Panc1 (cell line): ENCODE data around the gene SBF2. TPM values are rescaled to one million over a fixed set of nuclear protein-coding genes. Genes with fewer than 3 reads are reported as not detected.

Experiments
- ATAC-seq: fragments of 200-7000 bp; cut with Tn5 transposase; 2 replicates; pipeline ENCODE4 v1.9.1; 2020; ENCODE audit warnings: mild to moderate bottlenecking, moderate library complexity
- BruUV-seq: library from RNA; stranded (reverse); fragments of 400-500 nt; replicated peaks from 2 replicates; lab custom pipeline; 2021; lab: Mats Ljungman, UMichigan
- CTCF ChIA-PET: fragments of 300-600 bp; sonication (Branson Sonifier 250); formaldehyde crosslinking; loops from one replicate; lab custom pipeline; 2022; ENCODE audit warnings: antibody characterized with exemption; lab: Charles Lee
- POLR2A ChIA-PET: fragments of 300-600 bp; sonication (Branson Sonifier 250); formaldehyde crosslinking; loops from one replicate; lab custom pipeline; 2022; ENCODE audit warnings: antibody characterized with exemption; lab: Charles Lee
- DNase-seq: peaks from one replicate; pipeline ENCODE4 v3.0.0-alpha.2; 2010; ENCODE audit warnings: low read depth, low spot score
- H3K27ac ChIP-seq: 2 replicates; pipeline ENCODE4 v1.5.1; 2011; ENCODE audit warnings: mild to moderate bottlenecking, low read length, inconsistent platforms
- H3K27me3 ChIP-seq: fragments of 200-500 bp; sonication (Bioruptor generic); 2 replicates; pipeline ENCODE4 v1.6.0; 2014; ENCODE audit warnings: low read length, inconsistent platforms; ENCODE audit not compliant: control insufficient read depth, insufficient read depth
- H3K36me3 ChIP-seq: fragments of 200-500 bp; sonication (Bioruptor generic); 2 replicates; pipeline ENCODE4 v1.5.1; 2014; ENCODE audit warnings: inconsistent platforms, mild to moderate bottlenecking, low read length, moderate library complexity; ENCODE audit not compliant: control insufficient read depth, insufficient read depth
- H3K4me1 ChIP-seq: 2 replicates; pipeline ENCODE4 v1.5.1; 2011; ENCODE audit warnings: inconsistent platforms, mild to moderate bottlenecking, low read length, moderate library complexity; ENCODE audit not compliant: control insufficient read depth, insufficient read depth
- H3K4me3 ChIP-seq, 2 experiments: 2 replicates each; pipeline ENCODE4 v1.5.1; 2011 to 2012; ENCODE audit warnings: low read depth in 2 of 2, low read length in 2 of 2, mild to moderate bottlenecking in 2 of 2, inconsistent platforms in 1 of 2, moderate library complexity in 1 of 2
- H3K9me3 ChIP-seq: fragments of 200-500 bp; sonication (Bioruptor generic); 2 replicates; pipeline ENCODE4 v1.5.1; 2014; ENCODE audit warnings: low read depth, mild to moderate bottlenecking, inconsistent platforms, low read length, moderate library complexity; ENCODE audit not compliant: control insufficient read depth, insufficient read depth
- POLR2AphosphoS5 ChIP-seq: IDR thresholded peaks from 2 replicates; pipeline ENCODE4 v1.6.1; 2012; ENCODE audit warnings: mild to moderate bottlenecking, low read depth, low read length, moderate library complexity
- SIN3A ChIP-seq: IDR thresholded peaks from 2 replicates; pipeline ENCODE4 v1.6.1; 2012; ENCODE audit warnings: low read depth, mild to moderate bottlenecking, low read length, moderate library complexity, borderline replicate concordance; ENCODE audit not compliant: insufficient read depth
- TCF7L2 ChIP-seq: IDR thresholded peaks from 2 replicates; pipeline ENCODE4 v1.6.1; 2011; ENCODE audit warnings: mild to moderate bottlenecking, low read depth, low read length, inconsistent platforms
- in situ Hi-C: cut with HindIII; loops from 2 replicates; pipeline ENCODE4 v1.10.0; 2016; ENCODE audit warnings: low sequenced_read_pairs, low pct_unique_long_range_greater_than_20kb
- intact Hi-C: fragments of 100-400 bp; cut with micrococcal nuclease; formaldehyde crosslinking; loops from one replicate; pipeline ENCODE4 v1.10.0; 2022; ENCODE audit not compliant: unreplicated experiment
- total RNA-seq: library from RNA; stranded (reverse); gene quantifications from one replicate; pipeline ENCODE4 v1.2.1, GENCODE V29; 2021; ENCODE audit not compliant: unreplicated experiment
- TF ChIP-seq, protein P1 (sequence below): fragments of 450-650 bp; IDR thresholded peaks from 2 replicates; pipeline ENCODE4 v1.5.1; 2017; ENCODE audit warnings: mild to moderate bottlenecking
- TF ChIP-seq, protein P2 (sequence below), 2 experiments: IDR thresholded peaks; 2 replicates each; pipeline ENCODE4 v1.6.1; 2011 to 2012; ENCODE audit warnings: low read depth in 2 of 2, control low read depth in 1 of 2, low read length in 1 of 2, mild to moderate bottlenecking in 1 of 2, moderate library complexity in 1 of 2; ENCODE audit not compliant: insufficient read depth in 1 of 2

The SBF2 gene
- total RNA-seq, 1 experiment from 2014 or later: 65.0 TPM

DNA sequence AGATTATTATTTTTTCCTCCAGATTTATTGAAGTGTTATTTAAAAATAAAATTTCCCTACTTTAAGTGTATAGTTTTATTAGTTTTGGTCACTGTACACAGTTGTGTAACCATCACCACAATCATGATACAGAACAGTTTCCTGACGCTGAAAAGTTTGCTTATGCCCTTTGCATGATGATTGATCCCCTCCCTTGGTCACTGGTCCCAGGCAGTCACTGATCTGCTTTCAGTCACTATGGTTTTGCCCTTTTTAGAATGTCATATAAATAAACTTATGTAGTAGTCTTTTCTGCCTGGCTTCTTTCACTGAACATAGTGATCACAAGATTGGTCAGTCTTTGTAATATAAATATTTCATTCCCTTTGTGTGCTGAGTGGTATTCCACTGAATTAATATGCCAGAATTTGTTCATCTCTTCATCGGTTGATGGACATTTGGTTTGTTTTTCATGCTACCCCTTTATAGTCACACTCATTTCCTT, 489.6 kb downstream of the SBF2 start:
- in situ Hi-C loops: no loop called here

DNA sequence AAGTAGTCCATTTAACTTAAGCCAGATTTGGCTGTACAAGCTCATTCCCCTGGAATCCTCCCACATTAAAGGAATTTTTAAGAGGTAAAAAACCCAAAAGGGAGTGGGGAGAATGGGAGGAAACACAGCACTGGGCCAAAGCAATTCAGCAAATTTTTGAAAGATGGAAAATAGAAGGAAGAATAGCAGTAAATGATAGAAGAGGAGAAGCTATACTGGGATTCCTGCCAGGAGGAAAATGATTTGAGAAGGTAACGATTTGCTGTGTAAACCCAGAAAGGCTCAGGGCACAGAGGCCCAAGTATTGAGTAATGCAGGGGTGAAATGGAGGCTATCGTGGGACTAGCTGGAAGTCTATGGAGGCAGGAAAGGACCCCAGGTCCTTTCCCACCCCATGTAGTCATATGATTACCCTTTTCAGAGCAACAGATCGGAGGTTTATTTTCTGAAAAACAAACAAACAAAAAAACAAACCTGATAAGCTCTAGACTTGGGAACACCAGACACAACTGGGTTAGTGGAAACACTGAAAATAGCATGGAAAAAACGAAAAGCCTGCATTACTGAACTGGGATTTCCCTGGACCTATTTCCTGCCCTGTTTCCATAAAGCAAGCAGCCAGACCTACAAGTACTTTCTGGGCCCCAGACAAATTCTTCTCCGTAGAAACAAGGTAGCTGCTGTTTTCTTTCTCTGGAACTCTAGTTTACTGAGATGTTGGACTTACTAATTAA, 490.2 kb downstream of the SBF2 start:
- CTCF ChIA-PET: interaction anchor here (0.6 kb wide), 1 partner anchor 189 kb away, joined by 3 read pairs; no protein-coding TSS in a partner anchor
- peak overlapping the region; percentile 89 for H3K27ac ChIP-seq

More for the DNA sequence above, 489.6 kb downstream of the SBF2 start:
- H3K36me3 ChIP-seq: peaks cover 2% of the 10 kb centered on the region; the same call in 1 of the 2 replicates
- no peaks in the 10 kb centered on the region for H3K27me3 ChIP-seq
- DNase-seq (no peak), ATAC-seq (no peak)
- H3K9me3 ChIP-seq: no peaks in the 10 kb centered on the region
- H3K4me3 ChIP-seq: no peak overlapping the region
- ChIA-PET POLR2A (interaction anchor here (0.6 kb wide), 1 partner anchor 271 kb away, joined by 3 read pairs; no protein-coding TSS in a partner anchor), CTCF (no interaction called here)
- BruUV-seq: no TSS peak
- TF ChIP-seq TCF7L2: no peak
- no peak for TF ChIP-seq SIN3A
- TF ChIP-seq, protein P1, sequence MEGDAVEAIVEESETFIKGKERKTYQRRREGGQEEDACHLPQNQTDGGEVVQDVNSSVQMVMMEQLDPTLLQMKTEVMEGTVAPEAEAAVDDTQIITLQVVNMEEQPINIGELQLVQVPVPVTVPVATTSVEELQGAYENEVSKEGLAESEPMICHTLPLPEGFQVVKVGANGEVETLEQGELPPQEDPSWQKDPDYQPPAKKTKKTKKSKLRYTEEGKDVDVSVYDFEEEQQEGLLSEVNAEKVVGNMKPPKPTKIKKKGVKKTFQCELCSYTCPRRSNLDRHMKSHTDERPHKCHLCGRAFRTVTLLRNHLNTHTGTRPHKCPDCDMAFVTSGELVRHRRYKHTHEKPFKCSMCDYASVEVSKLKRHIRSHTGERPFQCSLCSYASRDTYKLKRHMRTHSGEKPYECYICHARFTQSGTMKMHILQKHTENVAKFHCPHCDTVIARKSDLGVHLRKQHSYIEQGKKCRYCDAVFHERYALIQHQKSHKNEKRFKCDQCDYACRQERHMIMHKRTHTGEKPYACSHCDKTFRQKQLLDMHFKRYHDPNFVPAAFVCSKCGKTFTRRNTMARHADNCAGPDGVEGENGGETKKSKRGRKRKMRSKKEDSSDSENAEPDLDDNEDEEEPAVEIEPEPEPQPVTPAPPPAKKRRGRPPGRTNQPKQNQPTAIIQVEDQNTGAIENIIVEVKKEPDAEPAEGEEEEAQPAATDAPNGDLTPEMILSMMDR: no peak
- TF ChIP-seq, protein P2, sequence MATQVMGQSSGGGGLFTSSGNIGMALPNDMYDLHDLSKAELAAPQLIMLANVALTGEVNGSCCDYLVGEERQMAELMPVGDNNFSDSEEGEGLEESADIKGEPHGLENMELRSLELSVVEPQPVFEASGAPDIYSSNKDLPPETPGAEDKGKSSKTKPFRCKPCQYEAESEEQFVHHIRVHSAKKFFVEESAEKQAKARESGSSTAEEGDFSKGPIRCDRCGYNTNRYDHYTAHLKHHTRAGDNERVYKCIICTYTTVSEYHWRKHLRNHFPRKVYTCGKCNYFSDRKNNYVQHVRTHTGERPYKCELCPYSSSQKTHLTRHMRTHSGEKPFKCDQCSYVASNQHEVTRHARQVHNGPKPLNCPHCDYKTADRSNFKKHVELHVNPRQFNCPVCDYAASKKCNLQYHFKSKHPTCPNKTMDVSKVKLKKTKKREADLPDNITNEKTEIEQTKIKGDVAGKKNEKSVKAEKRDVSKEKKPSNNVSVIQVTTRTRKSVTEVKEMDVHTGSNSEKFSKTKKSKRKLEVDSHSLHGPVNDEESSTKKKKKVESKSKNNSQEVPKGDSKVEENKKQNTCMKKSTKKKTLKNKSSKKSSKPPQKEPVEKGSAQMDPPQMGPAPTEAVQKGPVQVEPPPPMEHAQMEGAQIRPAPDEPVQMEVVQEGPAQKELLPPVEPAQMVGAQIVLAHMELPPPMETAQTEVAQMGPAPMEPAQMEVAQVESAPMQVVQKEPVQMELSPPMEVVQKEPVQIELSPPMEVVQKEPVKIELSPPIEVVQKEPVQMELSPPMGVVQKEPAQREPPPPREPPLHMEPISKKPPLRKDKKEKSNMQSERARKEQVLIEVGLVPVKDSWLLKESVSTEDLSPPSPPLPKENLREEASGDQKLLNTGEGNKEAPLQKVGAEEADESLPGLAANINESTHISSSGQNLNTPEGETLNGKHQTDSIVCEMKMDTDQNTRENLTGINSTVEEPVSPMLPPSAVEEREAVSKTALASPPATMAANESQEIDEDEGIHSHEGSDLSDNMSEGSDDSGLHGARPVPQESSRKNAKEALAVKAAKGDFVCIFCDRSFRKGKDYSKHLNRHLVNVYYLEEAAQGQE (IDR thresholded peaks at IDR 0.05; ENCODE audit: insufficient read depth in 1 of 2, low read depth in 2 of 2, low read length in 1 of 2): no peak
- no peak; the same call in 1 of the 2 replicates for TF ChIP-seq POLR2AphosphoS5
- peak overlapping the region; percentile 89 for H3K27ac ChIP-seq
- peaks cover 48% of the 10 kb centered on the region for H3K4me1 ChIP-seq
- intact Hi-C loops: no loop called here

More for the DNA sequence above, 490.2 kb downstream of the SBF2 start:
- POLR2A ChIA-PET: interaction anchor here (0.5 kb wide), 1 partner anchor 386 kb away, joined by 3 read pairs; no protein-coding TSS in a partner anchor
- Histone ChIP-seq H3K9me3 (no peaks in the 10 kb centered on the region), H3K4me3 (no peak overlapping the region), H3K36me3 (peaks cover 2% of the 10 kb centered on the region; the same call in 1 of the 2 replicates), H3K27me3 (no peaks in the 10 kb centered on the region), H3K4me1 (peaks cover 45% of the 10 kb centered on the region)
- intact Hi-C loops: no loop called here
- no peak for DNase-seq
- ATAC-seq: peak; percentile 60
- in situ Hi-C loops: no loop called here
- no TSS peak for BruUV-seq
- TF ChIP-seq POLR2AphosphoS5 (peak; percentile 44), TCF7L2 (no peak)
- TF ChIP-seq, protein P2 (IDR thresholded peaks at IDR 0.05; ENCODE audit: insufficient read depth in 1 of 2, low read depth in 2 of 2, low read length in 1 of 2): no peak
- TF ChIP-seq, protein P1: no peak
